ENCODE results near the gene OMP.

The OMP gene

DNA sequence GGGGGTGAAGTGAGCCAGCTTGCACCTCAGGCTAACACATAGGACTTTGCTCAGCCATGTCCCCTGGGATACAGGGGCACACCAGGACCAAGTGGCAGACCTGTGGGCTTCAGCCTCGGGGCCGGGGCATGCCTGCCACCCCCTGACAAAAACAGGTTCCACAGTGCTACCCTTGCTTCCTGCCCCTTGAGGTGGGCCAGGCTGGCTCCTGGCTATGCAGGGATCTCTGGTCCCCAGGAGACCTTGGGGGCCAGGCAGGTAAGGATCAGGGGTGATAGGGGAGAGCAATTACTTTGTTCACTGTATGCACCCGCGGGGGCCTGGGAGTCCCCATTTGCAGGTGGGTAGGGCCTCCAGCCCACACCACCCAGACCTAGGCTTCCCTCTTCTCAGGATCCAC lies 23.1 kb downstream of the OMP start:
- DNase-seq, result no peak

DNA sequence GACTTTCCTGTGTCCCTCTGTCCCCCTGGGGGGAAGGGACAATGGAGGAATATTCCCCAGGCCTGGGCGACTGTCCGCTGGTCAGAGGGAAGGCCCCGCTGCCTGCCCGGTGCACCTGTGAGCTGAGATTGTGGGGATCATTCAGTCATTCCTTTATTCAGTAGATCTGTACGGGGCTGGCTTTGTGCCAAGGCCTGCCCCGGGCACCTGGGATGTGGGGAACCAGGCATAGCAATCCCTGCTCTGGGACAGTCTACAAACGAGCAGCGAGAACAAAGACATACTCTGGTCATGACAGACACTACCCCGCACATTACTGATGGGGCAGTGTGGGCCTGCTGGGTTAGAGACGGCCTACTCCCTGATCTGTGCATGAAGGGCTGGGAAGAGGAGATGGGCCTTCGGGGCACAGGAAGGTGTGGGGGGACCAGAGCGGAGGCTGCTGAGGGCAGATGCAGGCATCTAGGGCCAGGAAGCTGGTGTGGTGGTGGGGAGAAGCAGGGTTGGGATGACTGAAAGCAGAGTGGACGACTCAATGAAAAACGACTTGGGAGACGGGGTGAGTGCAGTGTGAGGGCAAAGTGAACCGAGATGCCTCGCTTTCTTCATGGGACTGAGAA lies 23.6 kb downstream of the OMP start:
- no peak for DNase-seq

DNA sequence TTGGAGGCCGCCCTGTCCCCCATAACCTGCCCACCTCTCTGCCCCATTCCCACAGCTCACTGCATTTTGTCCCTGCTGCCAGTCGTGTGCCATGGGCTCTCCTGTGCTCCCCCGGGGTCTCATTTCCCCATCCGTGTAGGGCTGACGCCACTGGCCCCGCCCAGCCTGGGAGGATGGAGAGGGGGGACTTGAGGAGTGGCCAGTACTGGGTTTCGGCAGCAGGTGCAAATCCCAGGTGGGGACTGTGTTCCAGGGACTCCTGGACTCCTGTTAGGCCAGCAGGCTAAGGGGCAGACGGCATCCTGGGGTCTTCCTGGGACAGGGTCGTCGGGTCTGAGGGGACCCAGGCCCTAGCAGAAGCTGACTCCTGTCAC lies 24.2 kb downstream of the OMP start:
- DNase-seq, result no peak

DNA sequence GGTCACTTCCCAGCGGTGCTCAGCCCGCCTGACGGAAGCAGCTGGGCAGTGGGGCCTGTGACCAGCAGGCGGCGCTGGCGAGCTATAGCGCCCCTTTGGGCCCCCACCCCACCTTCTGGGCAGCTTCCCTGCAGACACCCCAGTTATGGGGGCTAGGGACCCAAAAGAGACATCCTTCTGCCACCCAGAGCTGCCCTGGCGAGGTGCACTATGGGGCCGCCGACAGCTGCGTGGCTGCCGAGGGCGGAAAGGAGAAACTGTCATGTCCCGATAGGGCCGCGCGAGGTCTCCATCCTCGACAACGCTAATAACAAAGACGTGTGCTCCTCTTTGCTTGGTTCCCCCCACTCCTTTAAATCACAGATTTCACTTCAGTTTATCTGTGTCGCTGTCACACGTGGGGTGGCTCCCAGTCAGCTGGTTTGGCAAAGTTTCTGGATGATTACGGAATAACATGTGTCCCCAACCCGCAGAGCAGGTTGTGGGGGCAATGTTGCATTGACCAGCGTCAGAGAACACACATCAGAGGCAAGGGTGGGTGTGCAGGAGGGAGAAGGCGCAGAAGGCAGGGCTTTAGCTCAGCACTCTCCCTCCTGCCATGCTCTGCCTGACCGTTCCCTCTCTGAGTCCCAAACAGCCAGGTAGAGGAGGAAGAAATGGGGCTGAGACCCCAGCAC lies 24.7 kb downstream of the OMP start:
- peak; percentile 50 to 74 (median 55) for DNase-seq

DNA sequence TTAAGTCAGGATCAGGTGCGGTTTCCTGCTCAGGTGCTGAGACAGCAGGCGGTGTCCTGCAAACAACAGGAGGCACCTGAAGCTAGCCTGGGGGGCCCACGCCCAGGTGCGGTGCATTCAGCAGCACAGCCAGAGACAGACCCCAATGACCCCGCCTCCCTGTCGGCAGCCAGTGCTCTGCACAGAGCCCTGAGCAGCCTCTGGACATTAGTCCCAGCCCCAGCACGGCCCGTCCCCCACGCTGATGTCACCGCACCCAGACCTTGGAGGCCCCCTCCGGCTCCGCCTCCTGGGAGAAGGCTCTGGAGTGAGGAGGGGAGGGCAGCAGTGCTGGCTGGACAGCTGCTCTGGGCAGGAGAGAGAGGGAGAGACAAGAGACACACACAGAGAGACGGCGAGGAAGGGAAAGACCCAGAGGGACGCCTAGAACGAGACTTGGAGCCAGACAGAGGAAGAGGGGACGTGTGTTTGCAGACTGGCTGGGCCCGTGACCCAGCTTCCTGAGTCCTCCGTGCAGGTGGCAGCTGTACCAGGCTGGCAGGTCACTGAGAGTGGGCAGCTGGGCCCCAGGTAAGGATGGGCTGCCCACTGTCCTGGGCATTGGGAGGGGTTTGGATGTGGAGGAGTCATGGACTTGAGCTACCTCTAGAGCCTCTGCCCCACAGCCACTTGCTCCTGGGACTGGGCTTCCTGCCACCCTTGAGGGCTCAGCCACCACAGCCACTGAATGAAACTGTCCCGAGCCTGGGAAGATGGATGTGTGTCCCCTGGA lies 25.5 kb downstream of the OMP start, which contains the start of gene MYO7A:
TSS of gene MYO7A (plus strand) at position 327 of the 772 bp plus-strand sequence. CDS start 2,389 bp downstream, outside the sequence.
- DNase-seq, result no peak

DNA sequence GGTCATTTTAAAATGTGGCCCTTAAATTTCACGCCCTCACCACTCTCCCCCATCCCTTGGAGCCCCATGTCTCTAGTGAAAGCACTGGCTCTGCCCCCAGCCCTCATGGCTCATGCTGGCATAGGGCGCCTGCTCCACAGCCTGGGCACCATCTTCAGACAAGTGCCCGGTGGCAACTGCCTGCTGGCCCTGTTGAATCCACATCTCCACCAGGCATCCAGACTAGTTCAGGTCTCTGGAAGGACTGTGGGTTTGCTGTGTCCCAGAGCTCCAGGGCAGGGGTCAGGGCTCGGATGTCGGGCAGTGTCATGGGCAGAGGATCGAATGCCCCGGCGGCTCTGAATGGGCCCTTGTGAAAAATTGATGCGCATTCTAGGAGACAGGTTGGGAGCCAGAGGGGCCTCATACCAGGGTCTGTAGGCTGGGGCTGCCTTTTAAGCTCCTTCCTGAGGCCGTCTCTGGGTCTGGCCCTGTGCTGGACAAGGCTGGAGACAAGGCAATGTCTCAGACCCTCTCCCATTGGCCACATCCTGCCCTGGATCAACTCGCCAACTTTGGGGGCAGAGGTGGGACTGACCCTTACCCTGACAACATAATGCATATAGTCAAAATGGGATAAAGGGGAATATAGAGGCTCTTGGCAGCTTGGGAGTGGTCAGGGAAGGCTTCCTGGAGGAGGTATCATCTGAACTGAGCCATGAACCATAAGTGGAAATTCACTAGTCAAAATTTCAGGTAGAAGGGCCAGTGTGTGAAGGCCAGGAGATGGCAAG lies 26.6 kb downstream of the OMP start:
- DNase-seq, result no peak

DNA sequence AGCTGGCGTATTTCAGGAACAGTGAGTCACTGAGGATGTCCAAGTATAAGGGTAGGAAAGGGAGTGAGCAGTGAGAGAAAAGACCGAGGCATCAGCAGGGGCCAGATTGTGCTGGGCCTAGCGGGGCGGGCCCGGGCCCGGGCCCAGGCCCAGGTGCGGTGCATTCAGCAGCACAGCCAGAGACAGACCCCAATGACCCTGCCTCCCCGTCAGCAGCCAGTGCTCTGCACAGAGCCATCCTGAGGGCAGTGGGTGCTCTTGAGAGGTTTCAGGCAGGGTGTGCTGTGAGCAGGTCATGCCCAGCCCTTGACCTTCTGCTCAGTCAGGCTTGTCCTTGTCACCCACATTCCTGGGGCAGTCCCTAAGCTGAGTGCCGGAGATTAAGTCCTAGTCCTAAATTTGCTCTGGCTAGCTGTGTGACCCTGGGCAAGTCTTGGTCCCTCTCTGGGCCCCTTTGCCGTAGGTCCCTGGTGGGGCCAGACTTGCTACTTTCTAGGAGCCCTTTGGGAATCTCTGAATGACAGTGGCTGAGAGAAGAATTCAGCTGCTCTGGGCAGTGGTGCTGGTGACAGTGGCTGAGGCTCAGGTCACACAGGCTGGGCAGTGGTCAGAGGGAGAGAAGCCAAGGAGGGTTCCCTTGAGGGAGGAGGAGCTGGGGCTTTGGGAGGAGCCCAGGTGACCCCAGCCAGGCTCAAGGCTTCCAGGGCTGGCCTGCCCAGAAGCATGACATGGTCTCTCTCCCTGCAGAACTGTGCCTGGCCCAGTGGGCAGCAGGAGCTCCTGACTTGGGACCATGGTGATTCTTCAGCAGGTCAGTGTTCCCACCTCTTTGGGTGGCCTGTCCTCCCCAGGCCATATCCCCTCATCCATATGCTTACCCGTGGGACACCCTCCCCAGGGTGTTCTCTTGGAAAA lies 27.5 kb downstream of the OMP start:
- no peak for DNase-seq

DNA sequence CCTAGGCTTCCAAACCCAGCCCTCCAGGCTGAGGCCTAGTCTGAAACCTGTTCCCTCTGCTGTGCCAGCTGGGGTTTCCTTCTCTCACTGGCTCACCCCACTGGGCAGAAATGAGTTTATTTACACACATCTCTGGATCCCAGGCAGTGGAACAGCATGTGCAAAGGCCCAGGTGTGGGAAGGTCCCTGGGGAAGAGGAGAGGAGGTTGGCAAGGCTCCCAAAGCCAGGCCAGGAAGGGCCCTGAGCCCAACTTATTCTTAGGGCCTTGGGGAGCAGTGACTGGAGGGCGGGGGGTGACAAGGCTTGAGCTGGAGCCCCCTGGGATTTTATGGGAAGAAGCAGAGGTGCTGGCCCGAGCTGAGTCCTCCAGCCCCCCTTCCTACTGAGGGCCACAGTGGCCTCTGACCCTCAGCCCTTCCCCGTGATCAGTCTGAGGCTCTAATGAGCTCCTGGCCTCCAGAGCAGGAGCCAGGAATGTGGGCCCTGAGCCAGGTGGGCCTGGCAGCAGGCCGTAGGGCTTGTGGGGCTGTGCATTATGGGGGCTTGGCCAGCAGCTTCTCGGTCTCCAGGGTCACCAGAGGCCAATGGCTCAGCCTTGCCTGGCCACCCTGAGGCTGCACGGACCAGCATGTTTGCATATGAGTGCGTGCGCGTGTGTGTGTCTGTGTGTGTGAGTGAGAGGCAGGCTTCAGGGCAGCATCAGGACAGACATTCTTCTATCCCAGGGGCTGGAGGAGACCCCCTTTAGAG lies 28.3 kb downstream of the OMP start:
- no peak for DNase-seq

DNA sequence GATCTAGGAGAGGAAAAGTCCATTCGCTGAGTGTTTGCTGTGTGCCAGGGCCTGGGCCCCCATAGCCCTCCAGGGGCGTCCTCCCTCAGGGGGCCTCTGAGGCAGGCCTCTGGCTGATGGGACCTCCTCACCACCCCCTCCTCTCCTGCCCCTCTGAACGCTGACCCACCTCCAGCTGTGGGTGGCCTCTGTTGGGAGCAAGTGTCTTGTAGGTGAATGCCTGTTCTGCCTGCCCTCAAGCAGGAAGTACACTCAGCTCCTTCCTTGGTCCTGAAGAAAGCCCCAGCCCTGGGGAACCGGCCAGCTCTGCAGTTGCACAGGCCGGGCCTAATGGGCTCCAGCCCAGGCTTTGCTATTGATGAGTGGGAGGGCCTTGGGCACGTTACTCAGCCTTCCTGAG lies 28.9 kb downstream of the OMP start:
- no peak for DNase-seq

DNA sequence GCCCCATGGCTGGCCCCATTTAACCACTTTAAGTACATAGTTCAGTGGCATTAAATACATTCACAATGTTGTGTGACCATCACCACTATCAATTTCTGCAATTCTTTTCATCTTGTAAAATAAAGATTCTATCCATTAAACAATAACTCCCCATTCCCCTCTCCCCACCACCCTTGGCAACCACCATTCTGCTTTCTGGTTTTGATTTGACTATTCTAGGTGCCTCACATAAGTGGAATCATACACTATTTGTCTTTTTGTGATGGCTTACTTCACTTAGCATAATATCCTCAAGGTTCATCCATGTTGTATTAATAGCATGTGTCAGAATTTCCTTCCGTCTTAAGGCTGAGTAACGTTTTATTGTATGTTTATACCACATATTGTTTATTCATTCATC lies 32.4 kb downstream of the OMP start:
- no peak for DNase-seq

DNA sequence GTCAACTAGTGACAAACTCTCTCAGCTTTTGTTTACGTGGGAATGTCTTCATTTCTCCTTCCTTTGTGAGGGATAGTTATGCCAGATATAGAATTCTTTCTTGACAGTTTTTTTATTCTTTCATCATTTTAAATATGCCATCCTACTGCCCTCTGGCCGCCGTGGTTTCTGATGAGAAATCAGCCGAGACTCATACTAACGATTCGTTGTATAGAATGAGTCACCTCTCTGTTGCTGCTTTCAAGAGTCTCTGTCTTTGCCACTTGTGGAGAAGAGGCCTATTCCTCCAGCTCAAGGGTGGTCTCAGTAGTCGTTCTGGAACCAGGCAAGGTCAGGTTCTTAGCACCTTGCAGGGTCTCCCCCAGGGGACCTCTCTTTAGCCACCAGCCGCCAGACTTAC lies 33.4 kb downstream of the OMP start:
- peak in 1 of 3 donors; percentile 32 for DNase-seq

DNA sequence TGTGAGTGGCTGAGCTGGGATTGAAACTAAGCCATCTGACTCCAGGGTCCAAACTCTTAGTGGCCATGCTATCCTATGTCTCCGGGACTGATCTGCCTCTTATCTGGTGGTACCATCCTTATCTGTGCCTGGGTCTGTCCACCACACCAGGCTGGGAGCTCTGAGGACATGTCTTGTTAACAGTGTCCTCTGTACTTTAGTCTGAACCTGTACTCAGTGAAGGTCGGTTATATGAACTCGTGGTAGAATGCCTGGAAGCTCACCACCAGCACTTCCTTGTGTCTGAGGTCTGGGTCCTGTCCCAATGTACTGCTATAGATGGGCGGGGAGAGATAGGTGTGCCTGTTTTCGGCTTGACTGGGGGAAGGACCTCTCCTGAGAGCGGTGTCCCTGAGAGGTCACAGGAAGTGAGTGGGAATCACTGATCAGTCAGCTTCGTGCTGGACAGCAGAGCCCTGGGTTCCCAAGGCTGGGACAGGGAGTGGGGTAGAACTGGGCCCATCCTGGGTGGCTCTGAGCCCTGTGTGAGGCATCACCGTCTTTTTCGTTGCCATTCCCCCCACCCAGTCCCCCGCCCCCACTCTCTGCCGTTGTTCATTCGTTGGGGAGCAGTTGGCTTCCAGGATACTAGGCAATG lies 34.3 kb downstream of the OMP start:
- no peak for DNase-seq

DNA sequence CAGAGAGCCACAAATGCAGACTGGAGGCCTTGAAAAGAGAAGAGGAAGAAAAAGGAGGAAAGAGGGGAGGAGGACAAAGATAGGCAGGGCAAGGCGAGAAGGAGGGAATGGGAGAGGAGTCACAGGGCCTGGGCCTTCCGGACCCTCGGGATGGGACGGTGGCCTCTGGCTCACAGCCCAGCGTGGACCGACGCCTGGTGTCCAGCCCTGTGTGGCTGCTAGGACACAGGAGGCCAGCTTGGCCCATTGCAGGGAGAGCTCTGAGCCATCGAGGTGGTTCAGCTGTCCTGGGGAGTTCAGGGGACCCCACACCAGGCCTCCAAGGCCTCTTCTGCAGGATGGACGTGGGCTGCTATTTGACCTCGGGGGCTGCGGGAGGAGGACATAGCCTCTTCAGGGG lies 34.8 kb downstream of the OMP start:
- no peak for DNase-seq

DNA sequence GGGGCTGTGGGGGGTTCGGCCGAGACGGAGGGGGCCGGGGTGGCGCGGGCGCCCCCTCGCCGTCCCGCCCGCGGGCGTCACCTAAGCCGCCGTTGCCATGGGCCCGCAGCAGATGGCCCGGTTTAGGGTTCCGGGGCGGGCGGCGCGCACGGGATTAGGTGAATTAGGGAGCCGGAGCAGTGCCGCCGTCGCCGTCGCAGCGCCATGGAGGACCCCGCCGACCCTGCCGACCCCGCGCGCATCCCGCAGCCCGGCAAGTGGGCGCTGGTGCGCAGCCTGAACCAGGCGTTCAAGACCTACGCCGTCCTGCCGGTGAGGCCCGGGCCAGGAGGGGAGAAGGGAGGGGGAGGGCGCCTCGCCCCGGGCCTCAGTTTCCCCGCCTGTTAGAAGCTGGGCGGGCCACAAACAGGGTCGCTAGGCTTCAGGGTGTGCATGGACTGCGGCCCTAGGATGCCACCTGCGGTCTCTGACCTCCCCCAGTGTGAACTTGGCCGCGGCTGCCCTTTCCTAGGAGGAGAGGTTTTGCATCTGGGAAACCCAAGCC lies 35.5 kb downstream of the OMP start:
- no peak for DNase-seq

DNA sequence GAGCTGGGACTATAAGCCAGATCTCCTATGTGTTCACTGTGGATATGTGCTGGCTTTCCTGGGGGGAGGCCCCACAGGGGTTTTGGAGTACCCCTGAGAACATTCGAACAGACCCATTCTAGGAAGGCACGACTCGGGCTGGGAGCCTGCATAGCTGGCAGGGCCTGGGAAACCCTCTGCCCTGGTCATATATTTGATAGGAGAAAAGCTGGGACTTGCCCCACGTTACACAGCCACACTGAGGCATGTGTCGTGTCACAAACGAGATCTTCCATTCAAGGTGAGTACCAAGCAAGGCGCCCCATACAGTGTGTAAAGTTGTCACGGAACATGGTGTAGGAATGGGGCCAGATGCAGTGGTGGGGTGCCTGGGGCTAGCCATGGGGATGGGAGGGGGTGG lies 36.6 kb downstream of the OMP start:
- DNase-seq, result no peak

DNA sequence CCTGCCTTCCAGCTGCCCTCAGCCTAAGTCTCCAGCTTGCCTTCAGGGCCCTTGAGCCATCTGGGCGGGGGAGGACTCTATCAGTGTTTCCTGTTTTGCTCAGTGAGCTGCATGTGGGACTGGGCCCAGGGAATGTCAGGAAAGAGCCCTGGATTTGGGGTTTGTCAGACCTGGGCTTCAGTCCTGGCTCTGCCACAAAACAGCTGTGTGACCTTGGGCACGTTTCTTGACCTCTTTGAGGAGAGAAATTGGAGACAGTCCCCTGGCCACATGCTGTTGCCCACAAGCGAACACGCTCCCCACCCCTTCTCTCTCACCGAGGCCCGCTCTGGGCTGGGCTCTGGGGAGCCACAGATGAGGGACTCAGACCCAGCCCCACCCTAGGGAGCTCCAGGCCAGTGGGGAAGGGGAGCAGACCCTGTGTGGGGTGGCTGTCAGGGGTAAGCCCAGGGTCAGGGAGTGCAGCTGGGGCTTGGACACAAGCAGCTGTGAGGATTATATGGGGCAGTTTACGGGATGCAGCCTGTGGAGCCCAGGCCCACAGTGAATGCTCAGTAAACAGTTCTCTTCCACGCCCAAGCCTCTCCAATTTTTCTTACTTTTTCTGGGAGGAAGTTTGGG lies 37.7 kb downstream of the OMP start:
- no peak for DNase-seq

DNA sequence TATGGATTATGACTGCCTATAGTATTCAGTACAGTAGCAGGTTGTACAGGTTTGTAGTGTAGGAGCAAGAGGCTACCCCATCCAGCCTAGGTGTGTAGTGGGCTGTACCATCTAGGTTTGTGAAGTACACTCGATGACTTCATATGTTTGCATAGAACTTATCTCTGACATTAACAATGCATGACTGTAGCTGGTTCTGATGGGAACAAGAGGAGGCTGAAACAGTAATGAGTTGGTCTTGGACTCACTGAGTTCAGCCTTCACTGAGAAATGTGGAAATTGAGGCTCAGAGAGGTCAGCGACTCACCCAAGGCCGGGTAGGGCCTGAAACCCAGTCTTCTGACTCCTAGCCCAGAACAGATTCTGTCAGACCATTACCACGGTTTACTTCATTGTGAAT lies 38.4 kb downstream of the OMP start:
- DNase-seq, result no peak

DNA sequence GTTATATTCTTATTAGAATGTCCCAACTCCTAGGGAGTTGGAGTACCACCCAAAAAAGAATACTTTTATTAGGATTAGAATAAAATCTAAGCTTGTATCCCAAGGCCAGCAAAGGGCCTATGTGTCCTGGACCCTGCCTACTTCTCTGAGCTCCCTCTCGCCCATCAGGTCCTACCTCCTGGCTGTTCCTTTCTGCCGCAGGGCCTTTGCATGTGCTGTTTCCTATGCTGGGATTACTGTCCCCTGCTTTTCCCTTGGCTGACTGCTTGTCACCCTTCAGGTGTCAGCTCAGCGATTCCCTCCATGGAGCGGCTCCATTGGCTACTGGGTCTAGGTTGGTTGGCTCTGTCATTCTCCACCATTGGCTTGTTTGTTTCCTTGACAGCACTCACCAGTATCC lies 38.8 kb downstream of the OMP start:
- DNase-seq, result no peak

DNA sequence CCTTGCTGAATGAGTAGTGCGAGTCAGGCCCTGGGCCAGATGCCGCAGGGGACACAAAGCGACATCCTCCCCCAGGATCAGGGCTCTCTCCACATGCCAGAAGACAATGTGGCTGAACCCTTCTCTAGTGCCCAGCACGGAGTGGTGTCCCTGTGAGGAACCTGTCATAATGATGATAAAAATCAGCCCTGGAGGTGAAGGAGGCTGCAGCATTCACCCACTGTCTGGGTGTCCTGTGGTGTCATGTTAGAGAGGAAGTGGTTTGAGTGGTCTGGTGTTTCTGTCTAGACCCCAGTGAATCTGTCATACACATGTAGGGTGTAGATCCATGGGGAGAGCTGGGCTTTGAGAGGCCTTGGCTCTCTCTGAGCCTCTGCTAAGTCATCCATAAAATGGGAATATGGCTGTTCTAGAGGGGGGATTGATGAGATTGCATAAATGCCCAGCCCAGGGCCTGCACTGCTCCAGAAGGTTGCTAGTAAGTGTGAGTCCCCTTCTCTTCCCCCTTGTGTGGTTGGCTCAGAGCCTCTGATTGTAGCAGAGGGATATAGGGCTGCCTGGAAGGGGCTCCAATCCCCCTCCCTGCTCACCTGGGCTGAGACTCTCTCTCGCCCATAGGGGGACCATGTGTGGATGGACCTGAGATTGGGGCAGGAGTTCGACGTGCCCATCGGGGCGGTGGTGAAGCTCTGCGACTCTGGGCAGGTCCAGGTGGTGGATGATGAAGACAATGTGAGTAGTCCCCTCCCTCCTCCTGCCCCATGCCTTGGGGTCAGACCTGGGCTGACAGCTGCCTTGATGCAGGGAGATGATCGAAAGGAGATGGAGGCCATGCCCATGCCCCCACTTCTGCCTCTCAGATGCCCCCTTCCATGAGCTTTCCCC lies 39.7 kb downstream of the OMP start:
- no peak for DNase-seq

Measured in suppressor macrophage treated with lipopolysaccharide for 1 hour (primary cell).